IPS-20b (cell line): Measurements from ENCODE around the gene SEMA3E.
"Not testable (repeated sequence)": the region's sequence is repeated elsewhere in the genome, so short reads cannot be mapped to it uniquely, and the experiment has no call there.

Experiments used
- H3K27ac ChIP-seq: one replicate; pipeline ENCODE4 v1.5.1; 2013; ENCODE audit warnings: low read length
- H3K27me3 ChIP-seq: 2 replicates; pipeline ENCODE4 v1.6.1; 2013; ENCODE audit warnings: mild to moderate bottlenecking, low read length, inconsistent platforms; ENCODE audit not compliant: insufficient read depth
- H3K36me3 ChIP-seq: 2 replicates; pipeline ENCODE4 v1.6.1; 2013; ENCODE audit warnings: low read depth, mild to moderate bottlenecking, inconsistent platforms, low read length, moderate library complexity; ENCODE audit not compliant: insufficient read depth
- H3K4me1 ChIP-seq: 2 replicates; pipeline ENCODE4 v1.6.1; 2013; ENCODE audit warnings: mild to moderate bottlenecking, control low read depth, inconsistent platforms, low read length, moderate library complexity; ENCODE audit not compliant: insufficient read depth
- H3K4me3 ChIP-seq: 2 replicates; pipeline ENCODE4 v1.5.1; 2013; ENCODE audit warnings: mild to moderate bottlenecking, low read length, inconsistent platforms
- H3K9ac ChIP-seq: 2 replicates; pipeline ENCODE4 v1.6.1; 2013; ENCODE audit warnings: low read depth, mild to moderate bottlenecking, inconsistent platforms, low read length, moderate library complexity
- H3K9me3 ChIP-seq: 2 replicates; pipeline ENCODE4 v1.6.1; 2013; ENCODE audit warnings: mild to moderate bottlenecking, low read depth, low read length, inconsistent platforms; ENCODE audit not compliant: insufficient read depth

SEMA3E gene

DNA sequence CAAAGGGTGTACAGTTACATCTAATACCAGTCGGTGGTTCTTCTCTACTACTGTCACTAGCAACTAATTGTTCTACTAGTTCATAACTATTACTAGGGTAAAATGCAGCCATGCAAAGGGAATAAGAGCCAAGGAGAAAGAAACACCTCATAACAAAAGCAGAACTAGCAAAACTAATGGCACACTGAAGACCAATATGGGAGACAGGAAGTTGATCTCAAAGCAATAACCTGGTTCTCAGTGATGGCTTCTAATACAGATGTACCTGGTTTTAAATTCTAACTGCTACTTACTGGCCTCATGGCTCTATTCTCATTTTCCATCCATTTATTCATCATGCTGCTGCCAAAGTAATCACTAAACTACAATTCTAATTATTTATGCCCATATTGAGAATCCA lies 170.3 kb downstream of the SEMA3E start:
- Histone ChIP-seq H3K27ac (no peak overlapping the region), H3K4me1 (peaks cover 4% of the 10 kb centered on the region; the same call in 1 of the 2 replicates), H3K36me3 (no peaks in the 10 kb centered on the region), H3K9me3 (no peaks in the 10 kb centered on the region), H3K4me3 (no peak overlapping the region), H3K27me3 (no peaks in the 10 kb centered on the region), H3K9ac (no peak overlapping the region)

GRCh38 chr7:83476511-83477050 lies 172.4 kb downstream of the SEMA3E start:
- H3K9ac ChIP-seq, result no peak overlapping the region
- H3K9me3 ChIP-seq, result no peaks in the 10 kb centered on the region
- H3K27me3 ChIP-seq, result no peaks in the 10 kb centered on the region
- H3K4me3 ChIP-seq, result no peak overlapping the region
- no peak overlapping the region for H3K27ac ChIP-seq
- H3K4me1 ChIP-seq, result peaks cover 4% of the 10 kb centered on the region; the same call in 1 of the 2 replicates
- H3K36me3 ChIP-seq, result no peaks in the 10 kb centered on the region

DNA sequence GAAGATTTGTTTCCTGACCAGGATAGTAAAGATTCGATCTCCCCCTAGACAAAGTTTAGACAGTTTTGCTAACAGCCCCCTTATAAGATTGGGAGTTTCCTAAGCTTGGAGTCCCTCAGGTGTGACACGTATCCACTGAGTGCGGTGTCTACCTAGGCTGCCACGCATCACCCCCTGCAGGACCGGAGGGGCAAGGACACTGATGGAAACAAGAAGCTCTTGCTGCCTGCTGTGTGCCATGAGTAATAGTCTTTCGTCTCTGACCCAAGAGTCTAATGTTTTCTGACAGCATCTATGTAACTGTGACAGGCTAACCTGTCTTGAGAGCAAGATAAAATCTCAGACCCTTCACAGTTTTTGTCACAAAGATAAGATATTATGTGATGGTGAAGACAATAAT lies 173.5 kb downstream of the SEMA3E start:
- Histone ChIP-seq H3K9ac (no peak overlapping the region), H3K4me3 (no peak overlapping the region), H3K4me1 (peaks cover 4% of the 10 kb centered on the region; the same call in 1 of the 2 replicates), H3K9me3 (no peaks in the 10 kb centered on the region), H3K27ac (no peak overlapping the region), H3K27me3 (no peaks in the 10 kb centered on the region), H3K36me3 (no peaks in the 10 kb centered on the region)

GRCh38 chr7:83472376-83472775 lies 176.6 kb downstream of the SEMA3E start:
- Histone ChIP-seq H3K4me1 (peaks cover 17% of the 10 kb centered on the region), H3K9ac (no peak overlapping the region), H3K27me3 (no peaks in the 10 kb centered on the region), H3K9me3 (no peaks in the 10 kb centered on the region), H3K27ac (no peak overlapping the region), H3K4me3 (no peak overlapping the region), H3K36me3 (peaks cover 1% of the 10 kb centered on the region; the same call in 1 of the 2 replicates)

- Histone ChIP-seq H3K27ac (no peak overlapping the region), H3K4me3 (no peak overlapping the region)
These were observed 179.4 kb downstream of the SEMA3E start for GRCh38 chr7:83469491-83469890.

DNA sequence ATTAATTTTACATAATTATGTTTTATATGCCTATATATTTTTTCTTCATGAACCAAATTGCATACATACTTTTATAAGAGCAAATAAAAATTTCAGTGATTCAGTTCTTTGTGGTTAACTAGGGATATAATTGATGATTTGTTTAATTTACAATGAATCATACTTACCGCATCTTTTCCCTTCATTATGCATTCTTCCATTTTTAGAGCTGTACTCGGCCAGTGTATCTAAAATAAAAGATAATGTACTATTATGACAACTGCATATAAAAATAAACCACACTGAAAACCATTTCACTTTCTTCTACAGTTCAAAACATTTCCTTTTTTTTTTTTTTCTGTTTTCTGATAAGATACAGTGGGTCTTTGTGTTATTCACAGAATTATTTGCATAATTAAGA lies 179.9 kb downstream of the SEMA3E start:
- Histone ChIP-seq H3K27ac (no peak overlapping the region), H3K27me3 (no peaks in the 10 kb centered on the region), H3K9ac (no peak overlapping the region), H3K36me3 (peaks cover 26% of the 10 kb centered on the region), H3K4me1 (peaks cover 13% of the 10 kb centered on the region; the same call in 1 of the 2 replicates), H3K4me3 (no peak overlapping the region), H3K9me3 (no peaks in the 10 kb centered on the region)

More at GRCh38 chr7:83469491-83469890, 179.4 kb downstream of the SEMA3E start:
- Histone ChIP-seq H3K27me3 (no peaks in the 10 kb centered on the region), H3K9ac (no peak overlapping the region), H3K9me3 (no peaks in the 10 kb centered on the region), H3K36me3 (peaks cover 26% of the 10 kb centered on the region), H3K4me1 (peaks cover 13% of the 10 kb centered on the region; the same call in 1 of the 2 replicates)

GRCh38 chr7:83468251-83468739 lies 180.6 kb downstream of the SEMA3E start:
- Histone ChIP-seq H3K27ac (no peak overlapping the region), H3K4me3 (no peak overlapping the region), H3K9ac (peak overlapping the region; percentile 18; the same call in 1 of the 2 replicates), H3K27me3 (no peaks in the 10 kb centered on the region), H3K4me1 (peaks cover 13% of the 10 kb centered on the region; the same call in 1 of the 2 replicates), H3K9me3 (no peaks in the 10 kb centered on the region), H3K36me3 (peaks cover 34% of the 10 kb centered on the region)

DNA sequence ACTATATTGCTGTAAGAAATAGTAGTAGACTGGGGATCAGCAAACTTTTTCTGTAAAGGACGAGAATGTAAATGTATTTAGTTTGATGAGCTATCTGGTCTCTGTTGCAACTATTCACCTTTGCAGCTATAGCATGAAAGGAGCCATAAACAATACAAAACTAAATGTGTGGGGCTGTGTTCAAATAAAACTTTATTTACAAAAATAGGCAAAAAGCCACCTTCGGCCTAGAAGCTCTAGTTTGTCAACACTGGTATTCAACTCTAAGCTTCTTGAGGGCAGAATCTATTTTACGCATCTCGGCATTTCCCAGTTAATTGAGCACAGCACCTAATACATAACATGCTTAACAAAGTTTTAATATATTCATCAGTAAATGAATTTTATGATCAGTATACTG lies 181.4 kb downstream of the SEMA3E start:
- peaks cover 13% of the 10 kb centered on the region; the same call in 1 of the 2 replicates for H3K4me1 ChIP-seq
- peaks cover 38% of the 10 kb centered on the region for H3K36me3 ChIP-seq
- no peak overlapping the region for H3K27ac ChIP-seq
- no peak overlapping the region for H3K9ac ChIP-seq
- no peak overlapping the region for H3K4me3 ChIP-seq
- H3K27me3 ChIP-seq, result no peaks in the 10 kb centered on the region
- H3K9me3 ChIP-seq, result no peaks in the 10 kb centered on the region

- Histone ChIP-seq H3K27me3 (no peaks in the 10 kb centered on the region), H3K27ac (no peak overlapping the region), H3K36me3 (peaks cover 40% of the 10 kb centered on the region), H3K4me1 (peaks cover 13% of the 10 kb centered on the region; the same call in 1 of the 2 replicates), H3K4me3 (no peak overlapping the region), H3K9me3 (no peaks in the 10 kb centered on the region), H3K9ac (no peak overlapping the region; the same call in 1 of the 2 replicates)
These were observed 182.0 kb downstream of the SEMA3E start for GRCh38 chr7:83466956-83467355.

DNA sequence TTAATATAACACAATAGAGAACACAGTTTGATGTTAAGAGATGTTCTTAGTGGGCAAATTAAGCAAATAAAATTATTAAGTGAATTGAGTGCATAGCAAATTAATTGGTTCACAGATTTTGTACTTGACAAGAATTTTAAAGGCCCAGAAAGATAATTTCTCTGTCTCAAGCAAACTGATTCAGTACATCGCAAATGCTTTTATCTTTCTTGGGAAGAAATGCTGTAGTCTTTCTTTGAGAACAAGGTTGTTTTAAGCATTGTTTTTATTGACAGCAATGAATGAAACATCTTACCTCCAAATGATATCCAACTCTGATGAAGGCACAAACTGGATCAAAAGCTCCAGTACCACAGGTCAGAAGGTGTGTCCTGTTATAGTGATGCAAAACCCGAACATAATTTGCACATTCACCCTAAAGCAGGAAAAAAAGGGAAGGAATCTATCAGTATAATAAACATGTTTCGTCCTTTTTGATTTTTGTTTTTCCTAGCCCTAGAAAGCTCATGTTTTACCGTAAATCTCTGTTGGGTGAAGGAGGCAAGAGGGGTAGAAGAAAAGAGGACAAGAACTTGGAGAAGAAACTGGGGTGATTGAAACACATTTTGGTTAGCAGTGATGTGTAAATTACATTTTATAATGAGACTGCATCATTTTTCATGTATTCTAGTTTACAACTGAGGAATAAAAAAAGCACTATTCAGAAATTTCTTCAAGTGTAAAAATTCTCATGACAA lies 182.6 kb downstream of the SEMA3E start:
- Histone ChIP-seq H3K27me3 (no peaks in the 10 kb centered on the region), H3K9ac (no peak overlapping the region; the same call in 1 of the 2 replicates), H3K27ac (no peak overlapping the region), H3K36me3 (peaks cover 43% of the 10 kb centered on the region), H3K4me3 (peak overlapping the region; percentile 27; the same call in 1 of the 2 replicates), H3K9me3 (no peaks in the 10 kb centered on the region), H3K4me1 (peaks cover 13% of the 10 kb centered on the region; the same call in 1 of the 2 replicates)

DNA sequence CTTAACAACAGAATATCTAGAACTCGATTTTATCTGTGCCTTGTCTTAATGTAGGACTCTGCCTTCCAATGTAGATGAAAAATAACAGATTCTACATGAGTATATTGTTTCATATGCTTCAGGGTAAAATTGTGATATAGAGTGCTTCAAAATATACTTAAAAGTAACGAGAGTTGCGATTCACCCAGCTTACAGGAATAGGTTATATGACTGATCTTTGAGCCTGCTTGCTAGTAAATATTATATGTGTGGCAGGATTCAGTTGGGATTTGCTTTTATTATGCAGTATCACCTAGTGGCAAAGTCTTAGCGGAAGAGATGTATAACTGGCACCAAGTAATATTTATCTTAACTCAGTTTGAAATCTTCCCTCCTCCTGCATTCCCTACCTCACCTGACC lies 183.3 kb downstream of the SEMA3E start:
- Histone ChIP-seq H3K4me1 (peaks cover 13% of the 10 kb centered on the region; the same call in 1 of the 2 replicates), H3K27me3 (no peaks in the 10 kb centered on the region), H3K4me3 (peak overlapping the region; percentile 61), H3K9ac (no peak overlapping the region; the same call in 1 of the 2 replicates), H3K27ac (no peak overlapping the region), H3K9me3 (no peaks in the 10 kb centered on the region), H3K36me3 (peaks cover 48% of the 10 kb centered on the region)

- Histone ChIP-seq H3K36me3 (peaks cover 43% of the 10 kb centered on the region), H3K9ac (peak overlapping the region; percentile 79; the same call in 1 of the 2 replicates), H3K4me1 (peaks cover 18% of the 10 kb centered on the region), H3K4me3 (peak overlapping the region; percentile 79)
- not testable (repeated sequence) for H3K27ac ChIP-seq, H3K9me3 ChIP-seq, H3K27me3 ChIP-seq
These were observed 187.1 kb downstream of the SEMA3E start for GRCh38 chr7:83461820-83462219.
